C4-2B (cell line): ENCODE results near the gene TEDC2.

Source experiments
- H3K27ac ChIP-seq: fragments of 450-650 bp; 2 replicates; pipeline ENCODE4 v1.5.1; 2017
- ZFX ChIP-seq: fragments of 450-650 bp; IDR thresholded peaks from 2 replicates; pipeline ENCODE4 v1.6.1; 2017
- TF ChIP-seq, protein P1 (sequence below): fragments of 450-650 bp; conservative IDR thresholded peaks from 2 replicates; pipeline ENCODE4 v1.5.1; 2017; ENCODE audit warnings: mild to moderate bottlenecking

TEDC2 gene

DNA sequence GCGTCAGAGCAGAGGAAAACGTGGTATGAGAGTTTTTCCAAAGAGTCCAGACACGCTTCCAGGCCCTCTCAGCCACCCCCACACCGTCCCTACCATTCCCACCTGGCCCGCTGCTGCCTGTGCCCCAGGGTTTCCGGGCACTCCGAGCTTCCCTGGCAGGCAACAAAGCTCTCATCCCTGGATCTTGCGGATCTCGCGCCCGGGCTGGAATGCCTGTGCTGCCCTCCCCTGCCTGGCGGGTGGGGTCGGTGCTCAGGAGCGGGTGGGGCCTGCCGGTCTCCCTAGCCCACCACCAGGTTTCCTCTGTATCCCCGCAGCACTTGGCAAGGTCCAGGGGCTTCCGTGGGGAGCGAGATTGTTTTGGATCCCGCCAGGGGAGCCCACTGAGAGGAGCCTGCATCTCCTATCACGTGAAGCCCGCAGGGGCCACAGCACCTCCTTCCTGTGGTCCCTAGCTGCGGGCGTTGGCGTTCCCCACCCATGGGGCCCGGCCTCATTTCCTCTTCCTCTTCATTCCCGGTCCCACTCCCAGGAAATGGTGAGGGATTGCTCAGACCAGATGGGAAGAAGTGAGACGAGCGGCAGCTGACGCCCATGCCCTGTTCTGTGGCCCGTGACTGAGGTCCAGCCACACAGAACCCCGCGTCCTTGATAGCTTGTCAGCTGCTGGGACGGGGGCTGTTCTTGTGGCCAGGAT, 26.1 kb downstream of the TEDC2 start:
- H3K27ac ChIP-seq: no peak overlapping the region
- TF ChIP-seq, protein P1, sequence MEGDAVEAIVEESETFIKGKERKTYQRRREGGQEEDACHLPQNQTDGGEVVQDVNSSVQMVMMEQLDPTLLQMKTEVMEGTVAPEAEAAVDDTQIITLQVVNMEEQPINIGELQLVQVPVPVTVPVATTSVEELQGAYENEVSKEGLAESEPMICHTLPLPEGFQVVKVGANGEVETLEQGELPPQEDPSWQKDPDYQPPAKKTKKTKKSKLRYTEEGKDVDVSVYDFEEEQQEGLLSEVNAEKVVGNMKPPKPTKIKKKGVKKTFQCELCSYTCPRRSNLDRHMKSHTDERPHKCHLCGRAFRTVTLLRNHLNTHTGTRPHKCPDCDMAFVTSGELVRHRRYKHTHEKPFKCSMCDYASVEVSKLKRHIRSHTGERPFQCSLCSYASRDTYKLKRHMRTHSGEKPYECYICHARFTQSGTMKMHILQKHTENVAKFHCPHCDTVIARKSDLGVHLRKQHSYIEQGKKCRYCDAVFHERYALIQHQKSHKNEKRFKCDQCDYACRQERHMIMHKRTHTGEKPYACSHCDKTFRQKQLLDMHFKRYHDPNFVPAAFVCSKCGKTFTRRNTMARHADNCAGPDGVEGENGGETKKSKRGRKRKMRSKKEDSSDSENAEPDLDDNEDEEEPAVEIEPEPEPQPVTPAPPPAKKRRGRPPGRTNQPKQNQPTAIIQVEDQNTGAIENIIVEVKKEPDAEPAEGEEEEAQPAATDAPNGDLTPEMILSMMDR: no peak
- TF ChIP-seq ZFX: no peak

DNA sequence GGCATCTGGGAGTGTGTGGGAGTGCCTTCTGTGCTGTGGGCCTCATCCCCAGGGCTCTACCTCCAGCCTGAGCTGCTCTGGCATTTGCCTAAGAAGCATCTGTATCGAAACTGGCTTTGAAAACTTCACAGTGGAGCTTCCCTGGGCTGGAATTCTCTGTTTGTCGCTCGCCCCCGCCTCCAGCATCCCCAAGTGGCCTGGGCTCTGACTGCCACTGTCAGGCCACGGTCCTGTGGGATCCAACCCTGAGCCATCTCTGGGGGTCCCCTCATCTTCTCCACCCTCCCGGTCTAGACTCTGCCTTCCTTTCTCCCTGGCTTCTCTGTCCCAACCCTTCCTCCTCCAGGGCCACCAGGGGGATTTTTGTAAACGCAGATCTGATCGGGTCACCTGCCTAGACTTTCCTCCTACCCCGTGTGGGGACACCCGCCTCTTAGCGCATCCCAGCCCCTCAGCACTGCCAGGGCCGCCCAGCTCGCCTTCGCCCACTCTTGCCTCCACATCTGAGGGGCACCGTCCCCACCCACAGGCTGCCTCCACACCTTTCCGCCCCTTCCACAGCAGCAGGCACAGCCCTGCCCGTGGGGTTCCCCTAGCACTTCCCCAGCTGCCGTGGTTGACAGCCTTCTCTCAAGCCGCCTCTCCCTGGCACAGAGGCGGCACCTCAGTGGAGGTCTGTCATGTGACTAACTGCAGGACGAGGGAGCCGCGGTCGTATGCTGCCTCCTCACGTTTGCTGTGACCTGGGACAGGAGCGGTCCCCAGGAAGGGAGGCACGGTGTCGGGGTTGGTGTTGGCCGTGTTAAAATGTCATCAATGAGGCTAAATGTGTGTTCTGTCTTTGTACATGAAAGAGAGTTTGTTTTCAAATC, 27.0 kb downstream of the TEDC2 start:
- TF ChIP-seq, protein P1: no peak
- no peak for TF ChIP-seq ZFX
- H3K27ac ChIP-seq: no peak overlapping the region

DNA sequence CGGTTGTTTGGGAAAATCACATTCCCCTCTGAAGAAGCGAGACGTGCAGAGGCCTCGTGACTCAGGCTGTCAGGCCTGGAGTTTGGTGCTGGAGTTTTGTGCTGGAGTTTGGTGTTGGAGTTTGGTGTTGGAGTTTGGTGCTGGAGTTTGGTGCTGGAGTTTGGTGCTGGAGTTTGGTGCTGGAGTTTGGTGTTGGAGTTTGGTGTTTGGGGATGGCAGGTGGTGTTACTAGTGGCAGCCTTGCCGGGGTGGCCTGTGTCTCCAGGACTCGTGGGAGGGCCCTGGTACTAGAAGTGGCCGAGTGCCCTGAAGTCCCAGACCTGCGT, 27.6 kb downstream of the TEDC2 start:
- TF ChIP-seq, protein P1: no peak
- no peak overlapping the region for H3K27ac ChIP-seq

DNA sequence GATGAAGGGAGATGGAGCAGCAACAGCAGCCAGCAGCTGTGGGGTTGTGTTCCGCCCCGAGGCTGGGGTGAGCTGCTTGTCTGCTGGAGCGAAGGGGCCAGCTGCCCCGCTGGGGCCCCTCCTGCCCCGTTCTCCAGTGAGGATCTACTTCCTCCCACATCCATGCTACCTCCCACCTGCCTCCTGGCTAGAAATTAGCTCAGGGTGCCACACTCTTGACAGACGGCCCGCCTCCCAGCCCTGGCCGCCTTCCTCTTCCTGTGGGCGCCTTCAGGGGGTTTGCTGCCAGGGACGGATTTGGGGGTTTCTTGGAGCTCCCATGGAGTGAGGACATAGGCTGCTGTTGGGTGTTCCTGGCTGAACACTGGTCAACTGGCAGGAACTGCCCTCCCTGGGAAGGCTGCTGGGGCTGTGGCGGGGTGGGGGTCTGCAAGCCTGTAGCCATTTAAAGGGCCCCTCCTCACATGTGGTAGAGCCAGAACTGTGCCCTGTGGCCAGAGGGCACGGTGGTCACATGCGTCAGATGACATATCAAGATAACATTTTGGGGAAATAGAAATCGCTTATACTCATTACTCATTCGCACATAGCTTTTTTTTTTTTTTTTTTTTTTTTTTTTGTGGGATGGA, 28.1 kb downstream of the TEDC2 start:
- no peak overlapping the region for H3K27ac ChIP-seq
- no peak for TF ChIP-seq ZFX
- TF ChIP-seq, protein P1: no peak

DNA sequence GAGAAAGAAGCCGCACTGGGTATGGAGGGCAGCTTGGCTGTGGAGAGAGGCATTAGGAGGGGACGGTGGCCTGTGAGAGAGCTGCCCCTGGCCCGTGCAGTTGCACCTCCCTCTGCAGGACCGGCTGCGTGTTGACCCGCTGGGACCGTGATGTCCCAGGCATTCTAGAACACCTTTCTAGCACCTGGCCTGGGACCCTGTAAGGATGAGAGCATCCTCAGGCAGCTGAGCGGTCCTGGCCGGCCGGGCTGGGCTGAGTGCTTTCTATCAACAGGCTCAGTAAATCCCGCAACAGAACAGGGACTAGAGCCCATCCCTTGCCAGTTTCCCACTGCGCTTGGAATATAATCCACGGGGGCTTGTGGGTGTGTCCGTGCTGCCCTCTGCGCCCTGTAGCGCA, 29.7 kb downstream of the TEDC2 start:
- no peak for TF ChIP-seq ZFX
- TF ChIP-seq, protein P1: no peak
- no peak overlapping the region for H3K27ac ChIP-seq

GRCh38 chr16:2490190-2491105, 30.5 kb downstream of the TEDC2 start:
- TF ChIP-seq ZFX: no peak
- TF ChIP-seq, protein P1: no peak

More at GRCh38 chr16:2490190-2491105, 30.5 kb downstream of the TEDC2 start:
- H3K27ac ChIP-seq: no peak overlapping the region
